ENCODE measurements around the gene ISLR.

ISLR gene

DNA sequence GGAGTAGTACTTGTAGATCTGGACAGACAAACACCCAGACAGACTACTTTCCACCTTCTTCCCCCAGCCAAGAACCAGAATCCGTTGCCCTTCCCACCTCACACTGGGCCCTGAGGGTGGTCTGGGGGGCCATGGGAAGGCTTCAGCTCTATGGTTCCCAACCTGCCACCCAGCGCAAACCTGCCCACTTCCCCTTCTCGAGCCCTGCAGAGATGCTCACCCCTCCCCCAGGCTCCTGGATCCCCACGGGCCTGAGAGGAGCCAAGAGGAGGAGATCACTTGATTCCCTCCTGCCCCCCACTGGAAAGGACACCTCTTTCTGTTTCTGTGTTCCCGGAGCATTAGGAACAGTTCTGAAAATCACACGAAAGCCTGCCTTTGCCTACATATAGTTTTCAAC lies 20.4 kb downstream of the ISLR start:
- DNase-seq (ENCODE audit: low read depth in 3 of 3) = no peak

DNA sequence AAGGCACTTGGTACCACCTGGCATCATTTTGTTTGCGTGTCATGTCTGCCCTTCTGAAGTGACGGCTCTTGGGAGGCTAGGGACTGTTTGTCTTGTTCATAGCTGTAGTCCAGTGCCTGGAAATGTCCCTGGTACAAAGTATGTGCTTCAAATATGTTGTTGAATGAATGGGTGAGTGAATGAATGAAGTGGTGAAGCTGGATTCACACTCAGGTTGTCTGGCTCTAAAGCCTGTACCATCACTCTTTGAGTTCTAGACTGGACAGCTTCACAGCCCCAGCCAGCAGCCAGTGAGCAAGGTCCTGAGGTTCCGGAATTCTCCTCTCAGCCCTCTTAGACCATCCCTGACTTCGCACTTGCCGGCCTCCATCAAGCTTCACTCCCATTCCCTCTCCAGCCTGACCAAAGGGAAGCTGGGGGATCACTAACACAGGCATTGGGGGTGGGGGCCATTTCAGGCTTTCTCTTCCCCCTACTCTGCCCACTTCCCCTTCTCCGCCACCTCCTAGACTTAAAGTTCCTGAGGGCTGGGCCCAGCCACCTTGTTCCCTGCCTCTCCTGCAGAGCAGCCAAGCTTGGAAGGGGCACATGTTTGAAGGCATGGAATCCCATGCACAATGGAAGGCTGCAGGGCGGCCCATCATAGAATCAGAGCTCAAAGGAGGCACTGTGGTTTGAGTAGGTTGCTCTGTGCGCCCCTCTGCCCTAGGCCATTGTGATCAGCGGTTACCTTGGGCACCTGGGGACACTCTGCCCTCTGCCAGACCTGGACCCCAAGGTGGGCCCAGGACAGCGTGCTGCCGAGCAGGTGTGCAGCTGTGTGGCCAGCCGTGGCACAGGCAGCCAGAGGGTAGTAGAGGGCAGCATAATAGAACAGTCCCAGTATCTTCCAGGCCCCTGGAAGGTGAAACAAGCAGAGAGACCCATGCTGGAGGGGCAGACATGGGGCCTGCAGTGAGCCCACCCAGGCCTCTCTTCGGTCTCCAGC lies 21.4 kb downstream of the ISLR start:
- DNase-seq (ENCODE audit: low read depth in 3 of 3) = no peak

DNA sequence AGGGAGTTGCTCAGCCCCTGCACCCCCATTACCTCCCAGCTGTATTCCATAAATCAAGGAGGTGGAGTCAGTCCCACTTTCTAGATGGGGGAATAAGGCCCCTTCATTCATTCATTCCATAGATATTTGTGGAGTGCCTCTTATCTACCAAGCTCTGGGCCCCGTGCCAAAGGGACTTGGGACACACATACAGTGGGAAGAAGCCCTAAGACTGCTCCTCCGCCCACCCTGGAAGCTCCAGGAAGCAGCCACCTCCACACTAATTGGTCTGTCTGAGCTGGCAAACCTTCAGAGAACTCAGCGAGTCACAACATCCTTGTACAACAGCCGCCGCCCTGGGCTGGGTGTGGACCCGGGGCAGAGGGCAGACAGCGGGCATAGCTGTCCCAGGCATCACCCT lies 22.7 kb downstream of the ISLR start:
- no peak for DNase-seq (ENCODE audit: low read depth in 3 of 3)

DNA sequence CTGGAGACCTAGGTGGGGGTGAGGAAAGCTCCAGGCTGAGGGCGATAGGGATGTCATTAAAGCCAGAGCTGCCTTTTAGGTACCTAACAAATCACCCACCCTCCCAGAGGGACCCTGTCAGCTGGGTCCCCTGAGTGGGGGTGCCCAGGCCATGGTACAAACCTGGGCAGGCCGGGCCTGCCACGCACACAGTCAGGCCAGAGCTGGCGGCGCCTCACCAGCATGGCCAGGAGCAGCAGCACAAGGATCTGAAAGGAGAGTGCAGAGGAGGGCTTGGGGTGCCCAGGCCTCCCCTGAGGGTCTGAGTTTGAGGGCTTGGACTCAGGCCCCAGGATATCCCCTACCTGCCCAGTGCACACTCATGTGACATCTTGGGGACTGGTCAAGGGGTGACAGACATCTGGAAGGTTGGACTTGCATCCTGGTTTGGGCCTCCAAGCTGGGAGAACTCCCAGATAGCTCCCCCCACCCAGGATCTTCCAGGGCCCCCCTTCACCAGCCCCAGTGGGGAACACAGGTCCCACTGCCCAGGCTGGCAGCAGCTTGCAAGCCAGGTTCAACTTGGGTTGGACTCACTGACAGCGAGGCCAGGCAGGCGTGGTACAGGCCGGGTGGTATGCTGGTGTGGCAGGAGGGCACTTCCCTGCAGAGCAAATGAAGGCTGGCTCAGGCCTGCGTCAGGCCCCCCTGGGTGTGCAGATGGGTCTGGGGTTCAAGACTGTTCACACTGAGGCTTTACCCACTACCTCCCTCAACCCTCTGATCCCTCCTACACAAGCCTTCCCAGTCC lies 23.9 kb downstream of the ISLR start:
- DNase-seq (ENCODE audit: low read depth in 3 of 3) = no peak

DNA sequence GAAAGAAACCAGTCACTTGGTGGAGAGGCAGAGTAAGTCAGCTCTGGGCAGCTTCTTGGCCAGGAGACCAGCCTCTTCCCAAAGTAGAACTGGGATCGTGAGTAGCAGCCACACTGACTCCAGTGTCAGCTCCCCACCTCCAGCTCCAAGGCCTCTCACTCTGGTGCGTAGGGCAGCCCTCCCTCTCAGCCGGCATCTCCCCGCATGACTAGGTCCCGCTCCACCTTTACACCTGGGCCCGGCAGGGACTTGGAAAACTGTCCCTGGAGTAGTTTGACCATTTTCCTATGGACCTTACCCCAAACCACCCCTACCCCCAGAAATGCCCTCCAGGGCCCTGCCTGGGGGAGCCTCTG lies 25.8 kb downstream of the ISLR start:
- no peak for DNase-seq (ENCODE audit: low read depth in 3 of 3)

DNA sequence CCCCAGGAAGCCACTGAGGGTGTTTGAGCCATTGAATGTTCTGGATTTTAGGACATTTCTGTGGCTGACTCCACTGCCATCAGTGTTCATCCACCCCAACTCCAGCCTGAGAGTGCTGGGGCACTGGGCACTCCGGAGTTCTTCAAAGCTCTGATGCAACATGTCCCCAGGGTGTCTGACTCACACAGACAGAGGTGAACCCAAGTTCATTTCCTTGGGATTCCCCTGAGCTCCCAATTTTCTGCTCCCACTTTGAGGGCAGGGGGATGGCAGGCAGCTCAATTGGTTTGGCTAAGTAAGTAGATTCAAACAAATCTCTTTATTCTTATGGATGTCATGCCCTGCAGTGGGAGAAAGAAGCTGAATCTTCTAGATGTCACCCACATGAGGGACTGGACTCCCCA lies 26.9 kb downstream of the ISLR start:
- no peak for DNase-seq (ENCODE audit: low read depth in 3 of 3)

DNA sequence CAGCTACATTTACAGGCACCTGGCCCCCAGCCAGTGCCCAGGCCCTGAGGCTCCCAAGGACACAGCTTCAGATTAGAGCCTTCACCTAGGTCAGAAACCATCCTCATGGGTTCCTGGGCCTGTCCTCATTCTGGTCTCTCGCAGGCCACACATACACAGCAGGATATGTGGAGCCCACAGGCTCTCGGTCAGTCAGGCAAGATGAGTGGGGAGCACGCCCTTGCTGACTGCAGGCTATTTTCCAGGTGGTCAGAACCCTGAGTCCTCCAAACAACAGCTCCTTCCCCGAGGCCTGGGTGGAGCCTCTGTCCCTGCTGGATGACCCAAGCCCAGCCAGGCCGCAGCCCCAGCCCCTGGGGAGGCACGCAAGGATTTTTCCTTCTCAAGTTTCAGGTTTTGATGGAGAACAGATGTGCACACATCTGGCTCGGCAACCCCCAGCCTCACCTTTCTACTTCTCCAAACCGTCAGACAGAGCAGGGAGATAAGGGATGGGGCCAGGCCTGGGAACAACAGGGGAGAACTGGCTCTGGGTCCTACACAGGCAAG lies 27.4 kb downstream of the ISLR start:
- no peak for DNase-seq (ENCODE audit: low read depth in 3 of 3)

DNA sequence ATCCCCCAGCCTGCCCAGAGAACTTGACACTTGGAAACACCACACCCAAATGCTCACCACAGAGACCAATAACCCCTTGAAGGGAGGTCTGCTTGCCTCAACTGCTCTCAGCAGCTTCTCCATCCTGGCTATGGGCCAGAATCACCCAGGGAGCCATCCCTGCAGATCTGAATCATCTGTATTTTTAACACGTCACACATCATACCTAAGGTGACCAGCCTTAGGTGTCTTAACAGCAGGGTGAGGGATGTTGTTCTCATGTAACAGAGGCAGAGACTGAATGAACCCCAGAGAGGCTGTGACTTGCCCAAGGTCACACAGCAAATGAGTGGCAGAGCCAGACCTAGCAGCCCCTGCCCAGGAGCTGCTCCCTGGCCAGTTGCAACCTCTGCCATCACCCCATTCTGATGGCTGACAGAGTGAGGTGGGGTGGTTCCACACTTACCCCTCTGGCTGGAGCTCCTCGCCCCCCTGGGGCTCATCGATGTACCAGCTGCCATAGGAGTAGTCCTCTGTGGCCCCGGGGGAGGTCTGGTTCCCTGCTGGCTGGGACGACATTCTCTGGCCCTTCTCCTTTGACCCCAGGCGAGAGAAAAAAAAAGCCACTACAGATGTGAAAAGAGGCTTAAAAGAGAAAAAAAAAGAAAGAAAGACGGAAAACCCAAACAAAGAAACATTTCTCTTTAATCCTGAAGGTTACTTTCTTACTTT lies 28.4 kb downstream of the ISLR start:
- DNase-seq (ENCODE audit: low read depth in 3 of 3) = no peak

DNA sequence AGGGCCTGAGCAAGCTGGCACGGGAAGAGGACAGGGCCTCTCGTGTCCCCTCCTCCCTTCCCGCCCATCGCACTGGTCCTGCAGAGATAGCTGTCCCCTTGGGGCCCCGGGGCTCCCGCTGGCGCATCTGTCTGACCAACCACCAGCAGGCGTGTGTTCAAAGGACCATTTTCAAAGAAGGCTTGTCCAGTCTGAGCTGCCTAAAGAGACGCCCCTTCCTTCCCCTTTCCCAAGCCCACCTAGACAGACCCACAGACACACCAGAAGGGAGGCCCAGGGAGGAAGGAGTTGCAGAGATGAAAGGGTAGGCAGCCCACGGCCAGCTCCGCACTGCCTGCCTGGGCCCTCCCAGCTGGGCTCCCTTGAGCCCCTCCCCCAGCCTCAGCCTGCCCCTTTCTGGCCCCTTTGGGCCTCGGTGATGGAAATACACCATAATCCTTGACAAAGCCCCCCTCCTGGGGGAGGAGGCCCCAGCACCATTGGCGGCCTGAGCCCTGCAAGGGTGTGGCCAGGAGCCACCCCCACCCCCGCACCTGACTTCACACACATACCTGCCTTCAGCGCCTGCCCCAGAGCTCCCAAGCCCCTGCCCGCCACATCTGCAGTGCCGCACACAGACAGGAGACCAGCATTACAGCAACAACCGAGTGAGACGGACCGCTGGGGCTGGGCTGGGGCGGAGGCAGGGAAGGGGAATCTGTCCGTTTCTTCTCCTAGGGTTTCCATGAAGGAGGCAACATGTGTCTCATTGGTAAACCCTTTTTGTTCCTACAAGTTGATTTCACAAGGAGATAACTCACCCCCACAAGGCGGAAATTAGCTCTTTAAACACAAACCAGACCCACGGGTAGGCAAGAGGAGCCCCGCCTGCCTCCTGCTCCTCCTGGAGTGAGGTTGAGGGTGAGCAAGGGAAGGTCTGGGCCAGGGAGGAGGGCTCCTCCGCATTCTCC lies 29.2 kb downstream of the ISLR start, which contains the start of gene STRA6:
Gene STRA6 (minus strand): TSS at position 336 of the 950 bp plus-strand sequence. CDS start 520 bp downstream, outside the sequence.
- DNase-seq (ENCODE audit: low read depth in 3 of 3) = no peak

DNA sequence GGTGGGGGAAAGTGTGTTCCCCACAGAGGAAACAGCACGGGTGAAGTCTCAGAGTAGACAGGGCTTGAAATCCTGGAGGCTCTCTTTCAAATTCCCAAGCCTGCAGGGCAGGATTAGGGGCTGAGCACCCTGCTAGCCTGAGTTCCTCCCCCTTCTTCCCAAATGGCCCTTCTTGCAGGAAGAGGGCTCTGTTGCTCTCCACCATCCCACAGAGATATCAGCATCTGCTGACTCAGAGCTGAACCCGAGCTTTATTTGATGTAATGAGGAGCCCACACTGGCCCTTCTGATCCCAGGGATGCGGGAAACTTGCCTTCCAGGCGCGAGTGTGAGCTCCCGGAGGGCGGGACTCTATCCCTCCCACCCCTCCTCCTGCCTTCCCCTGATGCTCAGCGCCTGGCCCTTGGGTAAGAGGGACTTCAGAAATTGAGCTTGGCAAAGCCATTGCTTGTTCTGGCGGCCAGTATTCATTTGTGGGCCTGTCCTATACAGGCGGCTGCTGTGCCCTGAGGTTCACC lies 30.5 kb downstream of the ISLR start:
- no peak for DNase-seq (ENCODE audit: low read depth in 3 of 3)

DNA sequence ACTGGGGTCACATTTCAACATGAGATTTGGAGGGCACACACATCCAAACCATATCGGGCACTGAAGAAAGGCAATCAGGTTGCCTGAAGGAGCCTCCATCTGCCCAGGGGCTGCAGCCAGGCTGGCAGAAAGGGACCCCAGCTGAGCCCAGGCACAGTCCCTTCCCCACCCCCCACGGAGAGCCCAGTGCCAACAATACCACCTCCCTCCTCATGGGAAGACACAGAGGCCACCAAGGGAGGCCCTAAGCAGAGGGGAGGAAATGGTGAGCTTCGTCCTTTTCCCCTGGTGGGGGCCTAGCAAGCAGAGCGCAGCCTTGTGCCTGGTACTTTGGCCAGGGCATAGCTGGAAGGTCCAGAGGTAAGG lies 32.1 kb downstream of the ISLR start:
- no peak for DNase-seq (ENCODE audit: low read depth in 3 of 3)

DNA sequence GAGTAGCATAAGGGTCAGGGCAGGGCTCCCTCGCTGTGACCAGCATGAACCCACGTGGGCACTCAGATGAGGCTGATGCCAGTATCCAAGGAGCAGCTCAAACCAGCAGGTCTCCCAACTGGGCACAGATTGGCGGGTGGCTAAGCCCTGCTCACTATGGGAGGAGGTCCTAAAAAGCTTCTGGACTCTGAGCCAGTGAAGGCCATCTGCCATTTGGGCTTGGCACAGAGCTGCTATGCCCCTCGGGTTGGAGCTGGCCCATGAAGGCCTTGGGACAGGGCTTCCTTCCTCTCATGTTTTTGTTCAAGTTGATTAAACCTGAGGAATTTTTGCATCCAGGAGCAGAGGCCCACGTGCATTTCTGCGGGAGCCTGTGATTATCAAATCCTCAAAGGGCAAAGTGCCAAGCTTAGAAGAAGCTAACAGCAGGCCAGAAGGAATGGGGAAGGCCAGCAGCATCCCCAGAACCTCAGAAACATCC lies 33.3 kb downstream of the ISLR start:
- no peak for DNase-seq (ENCODE audit: low read depth in 3 of 3)

DNA sequence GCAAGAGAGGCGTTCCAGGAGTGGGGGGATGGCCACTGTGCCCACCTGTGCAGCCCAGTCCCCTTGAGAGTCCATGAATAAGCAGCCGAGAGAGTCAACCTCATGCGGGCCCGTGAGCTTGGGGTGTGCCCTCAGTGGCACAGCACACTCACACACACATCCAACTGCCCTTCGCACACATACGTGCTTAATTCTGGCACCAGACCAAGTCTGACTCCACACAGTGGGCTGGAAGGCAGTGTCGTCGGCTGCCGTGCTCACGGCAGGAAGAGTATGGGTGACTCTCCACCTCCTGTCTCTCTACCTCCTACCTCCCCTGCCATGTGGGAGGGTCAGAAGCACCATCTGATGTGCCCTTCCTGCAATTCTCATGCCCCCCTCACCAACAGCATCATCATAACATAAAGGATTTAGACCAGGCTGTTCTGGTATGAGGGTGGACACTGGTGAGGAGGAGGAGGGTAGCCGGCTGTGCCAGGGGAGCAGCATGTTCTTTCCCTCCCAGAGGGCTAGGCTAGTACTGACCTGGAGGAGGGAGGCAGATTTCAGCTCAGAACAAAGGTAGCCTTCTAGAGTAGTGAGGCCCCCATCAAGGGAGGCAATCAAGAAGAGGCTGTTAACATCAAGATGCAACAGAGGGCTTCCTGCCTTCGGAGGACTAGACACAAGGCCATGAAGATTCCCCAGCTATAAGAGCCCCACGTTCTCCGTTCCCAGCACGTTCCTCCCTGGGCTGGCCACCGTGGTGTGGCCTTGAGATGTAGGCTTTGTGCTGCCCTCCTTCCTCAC lies 34.3 kb downstream of the ISLR start:
- DNase-seq (ENCODE audit: low read depth in 3 of 3) = no peak

DNA sequence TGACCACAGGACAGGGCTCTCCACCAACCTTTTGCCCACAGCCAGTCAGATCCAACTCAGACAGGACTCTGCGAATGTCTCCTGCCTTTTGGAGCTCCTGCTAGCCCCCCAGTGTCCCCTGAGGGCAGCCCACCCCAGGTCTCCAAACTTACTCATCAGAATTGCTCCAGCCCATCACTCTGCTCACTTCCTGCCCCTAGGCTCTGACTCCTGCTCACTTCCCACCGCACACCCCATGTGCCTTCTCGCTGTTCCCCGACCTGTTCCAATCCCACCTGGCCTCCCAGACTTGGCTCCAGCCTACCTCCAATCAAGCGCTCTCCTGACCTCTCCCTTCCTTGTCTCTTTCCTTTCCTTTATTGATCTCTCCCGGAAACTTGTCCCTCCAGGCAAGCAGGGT lies 35.0 kb downstream of the ISLR start:
- DNase-seq (ENCODE audit: low read depth in 3 of 3) = no peak

DNA sequence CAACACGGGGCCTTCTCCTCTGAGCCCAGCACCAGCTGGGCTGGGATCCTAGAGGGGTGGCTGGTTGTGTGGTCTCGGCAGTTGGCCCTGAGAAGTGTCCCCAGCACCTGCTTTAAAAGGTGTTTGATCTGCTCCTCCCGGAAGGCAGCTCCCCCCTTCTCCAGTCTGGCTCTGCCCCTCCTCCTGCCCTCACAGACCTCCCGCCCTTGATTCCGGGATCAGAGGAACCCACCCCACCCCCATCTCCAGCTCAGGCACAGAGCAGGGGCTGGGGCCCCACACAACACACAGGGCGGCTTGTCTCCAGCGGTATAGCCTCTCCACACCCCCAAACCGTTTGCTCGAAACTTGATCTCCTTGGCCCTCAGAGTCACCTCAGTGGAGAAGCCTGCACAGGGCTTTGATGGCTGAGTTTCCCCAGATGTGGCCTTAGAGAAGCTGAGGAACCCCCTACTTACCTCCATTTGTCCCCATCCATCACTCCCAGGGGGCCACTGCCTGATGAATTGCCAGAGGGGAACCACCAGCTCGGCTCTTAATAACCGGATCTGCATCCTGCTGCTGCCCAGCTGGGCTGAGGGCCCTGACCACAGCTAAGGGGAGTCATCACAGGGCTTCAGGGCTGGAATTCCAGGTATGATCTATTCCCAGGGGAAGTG lies 35.5 kb downstream of the ISLR start:
- DNase-seq (ENCODE audit: low read depth in 3 of 3) = no peak

DNA sequence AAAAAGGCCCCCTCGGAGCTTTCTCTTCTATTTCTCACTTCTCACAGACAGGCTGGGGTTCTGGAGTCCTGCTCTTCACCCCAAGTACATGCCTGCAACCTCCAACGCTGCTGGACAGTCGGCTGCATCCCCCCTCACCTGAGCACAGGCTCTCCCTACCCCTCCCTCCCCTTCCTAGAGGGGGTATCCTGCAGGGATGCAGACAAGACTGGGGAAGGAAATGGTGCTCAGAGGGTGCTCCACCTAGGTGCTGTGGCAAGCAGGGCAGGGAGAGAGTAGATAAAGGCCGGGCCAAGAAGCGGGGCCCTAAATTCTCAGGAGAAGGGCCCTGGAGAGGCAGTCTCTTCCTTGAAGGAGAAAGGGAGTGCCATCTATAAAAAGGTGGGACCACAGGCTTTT lies 36.0 kb downstream of the ISLR start:
- no peak for DNase-seq (ENCODE audit: low read depth in 3 of 3)

DNA sequence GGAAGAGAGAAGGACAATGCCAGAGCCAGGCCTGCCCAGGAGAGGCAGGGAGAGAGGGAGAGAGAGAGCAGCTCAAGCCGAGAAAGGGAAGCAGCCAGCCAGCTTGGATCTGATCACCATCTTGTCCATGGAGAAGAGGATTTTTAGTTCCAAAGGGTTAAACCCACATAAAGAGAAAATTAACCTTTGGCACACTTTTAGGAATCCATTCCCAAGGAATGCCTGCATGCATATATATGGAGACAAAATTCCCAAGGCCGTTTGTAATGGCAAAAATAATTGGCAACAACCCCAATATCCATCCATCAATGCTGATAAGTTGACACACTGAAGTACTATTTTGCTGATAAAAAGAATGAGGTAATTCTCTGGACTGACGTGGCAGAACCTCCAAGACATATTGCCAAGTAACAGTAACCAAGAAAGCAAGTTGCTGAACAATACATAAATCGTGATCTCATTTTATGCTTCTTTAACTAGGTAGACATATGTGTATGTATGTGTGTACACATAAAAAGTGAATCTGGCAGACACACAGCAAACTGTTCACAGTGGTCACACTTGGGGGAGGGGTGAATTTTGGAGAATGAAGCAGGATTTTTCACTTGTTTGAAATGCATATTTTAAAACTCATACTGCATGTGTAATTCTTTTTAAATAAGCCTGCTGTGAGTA lies 36.6 kb downstream of the ISLR start:
- no peak for DNase-seq (ENCODE audit: low read depth in 3 of 3)

DNA sequence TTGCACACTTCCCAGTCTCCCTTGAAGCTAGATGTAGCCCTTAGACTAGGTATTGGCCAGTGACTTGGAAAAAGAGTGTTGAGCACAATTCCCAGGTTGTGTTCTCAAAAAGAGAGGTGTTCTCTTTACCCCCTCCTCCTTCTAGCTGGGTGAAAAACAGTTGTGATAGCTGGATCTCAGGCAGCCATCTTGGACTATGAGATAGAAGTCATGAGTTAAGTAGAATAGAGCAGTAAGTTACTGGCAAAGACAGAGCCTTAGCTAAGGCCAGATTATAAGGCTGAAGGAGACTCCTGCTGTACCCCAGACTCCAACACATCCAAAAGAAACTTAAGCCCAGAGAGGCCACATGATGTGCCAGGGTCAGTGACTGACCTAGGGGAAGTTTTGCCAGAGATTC lies 37.2 kb downstream of the ISLR start:
- DNase-seq (ENCODE audit: low read depth in 3 of 3) = no peak

DNA sequence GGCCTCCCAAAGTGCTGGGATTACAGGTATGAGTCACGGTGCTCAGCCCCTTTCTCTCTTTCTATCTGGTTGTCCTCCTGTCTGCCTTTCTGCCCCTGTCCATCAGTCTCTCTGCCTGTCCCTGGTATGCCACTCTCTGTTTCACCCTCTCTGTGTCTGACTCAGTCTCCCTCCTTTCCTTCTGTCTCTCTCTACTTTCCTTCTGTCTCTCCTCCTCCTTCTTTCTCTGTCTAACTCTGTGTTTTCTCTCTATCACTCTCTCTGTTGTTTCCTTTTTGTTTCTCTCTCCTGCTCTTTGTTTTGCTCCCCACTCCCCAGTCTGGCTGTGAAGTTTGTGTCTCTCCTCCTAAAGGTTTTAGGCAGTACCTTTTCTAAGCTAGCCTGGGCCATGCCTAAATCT lies 38.1 kb downstream of the ISLR start:
- no peak for DNase-seq (ENCODE audit: low read depth in 3 of 3)
